Cardiac muscle cell (in vitro differentiated cells and primary cell): ENCODE data around the gene MEAF6. TPM values are rescaled to one million over a fixed set of nuclear protein-coding genes. Genes with fewer than 3 reads are reported as not detected.

Experiments used
- DNase-seq, 2 donors: peaks; one replicate each; pipeline versions ENCODE4 v3.0.0 to v3.0.0-alpha.2; 2010 to 2017; ENCODE audit warnings: low read depth in 1 of 2, low spot score in 1 of 2
- H3K27ac ChIP-seq: fragments of 200-600 bp; sonication (generic); 2 replicates; pipeline ENCODE4 v1.5.1; 2016
- H3K27me3 ChIP-seq: fragments of 200-600 bp; sonication (generic); 2 replicates; pipeline ENCODE4 v1.6.0; 2016; ENCODE audit warnings: control low read depth
- H3K36me3 ChIP-seq: fragments of 200-600 bp; sonication (generic); 2 replicates; pipeline ENCODE4 v1.5.1; 2016; ENCODE audit warnings: control low read depth
- H3K4me1 ChIP-seq: fragments of 200-600 bp; sonication (generic); 2 replicates; pipeline ENCODE4 v1.8.1; 2017; ENCODE audit warnings: low read depth, mild to moderate bottlenecking, mixed run types
- H3K4me3 ChIP-seq: fragments of 200-600 bp; sonication (generic); 2 replicates; pipeline ENCODE4 v1.5.1; 2016; ENCODE audit warnings: mild to moderate bottlenecking
- H3K9me3 ChIP-seq: fragments of 200-600 bp; sonication (generic); 2 replicates; pipeline ENCODE4 v1.5.1; 2017; ENCODE audit warnings: low read depth, mild to moderate bottlenecking, control low read depth
- CTCF ChIP-seq: IDR thresholded peaks from 2 replicates; pipeline ENCODE4 v1.5.1; 2012; ENCODE audit warnings: low read depth, mild to moderate bottlenecking, low read length
- polyA plus RNA-seq: library from polyadenylated mRNA; unstranded; fragments of >200 nt; fragmentation: Nextera tagmentation; extraction: Ambion mirVana; gene quantifications from 2 replicates; pipeline ENCODE4 v1.2.1, GENCODE V29; 2016
- total RNA-seq: library from RNA; depleted of rRNA; stranded (reverse); fragments of >200 nt; gene quantifications from 2 replicates; pipeline ENCODE4 v1.2.3, GENCODE V29; 2016

Gene MEAF6
- total and polyA plus RNA-seq, 2 experiments from 2014 or later, result 68.2 to 138 TPM

GRCh38 chr1:37493336-37494098, 21.0 kb downstream of the MEAF6 start:
- H3K9me3 ChIP-seq, result no peaks in the 10 kb centered on the region
- H3K27me3 ChIP-seq, result no peaks in the 10 kb centered on the region
- H3K4me1 ChIP-seq, result no peaks in the 10 kb centered on the region
- TF ChIP-seq CTCF, result no peak
- no peak for DNase-seq
- no peak overlapping the region for H3K27ac ChIP-seq
- peaks cover 17% of the 10 kb centered on the region for H3K36me3 ChIP-seq
- H3K4me3 ChIP-seq, result no peak overlapping the region

GRCh38 chr1:37487619-37487984, 27.0 kb downstream of the MEAF6 start:
- TF ChIP-seq CTCF, result no peak
- no peak for DNase-seq
- no peak overlapping the region for H3K4me3 ChIP-seq

GRCh38 chr1:37486680-37487618, 27.6 kb downstream of the MEAF6 start:
- Histone ChIP-seq H3K27ac (no peak overlapping the region), H3K27me3 (no peaks in the 10 kb centered on the region), H3K4me1 (no peaks in the 10 kb centered on the region), H3K4me3 (no peak overlapping the region), H3K9me3 (no peaks in the 10 kb centered on the region), H3K36me3 (peaks cover 4% of the 10 kb centered on the region)
- peak; percentile 99 for TF ChIP-seq CTCF
- DNase-seq, result peak; percentile 75 to 82

More at GRCh38 chr1:37487619-37487984, 27.0 kb downstream of the MEAF6 start:
- peaks cover 5% of the 10 kb centered on the region for H3K36me3 ChIP-seq
- peak overlapping the region; percentile 7 for H3K27ac ChIP-seq
- no peaks in the 10 kb centered on the region for H3K27me3 ChIP-seq
- no peaks in the 10 kb centered on the region for H3K9me3 ChIP-seq
- no peaks in the 10 kb centered on the region for H3K4me1 ChIP-seq

GRCh38 chr1:37485902-37486679, 28.5 kb downstream of the MEAF6 start:
- DNase-seq, result peak in 1 of 2 donors; percentile 66
- Histone ChIP-seq H3K27ac (no peak overlapping the region), H3K9me3 (no peaks in the 10 kb centered on the region), H3K4me3 (no peak overlapping the region), H3K4me1 (no peaks in the 10 kb centered on the region), H3K27me3 (no peaks in the 10 kb centered on the region), H3K36me3 (peaks cover 7% of the 10 kb centered on the region)
- TF ChIP-seq CTCF, result no peak
